ENCODE data around the gene RALGDS.

Gene RALGDS

DNA sequence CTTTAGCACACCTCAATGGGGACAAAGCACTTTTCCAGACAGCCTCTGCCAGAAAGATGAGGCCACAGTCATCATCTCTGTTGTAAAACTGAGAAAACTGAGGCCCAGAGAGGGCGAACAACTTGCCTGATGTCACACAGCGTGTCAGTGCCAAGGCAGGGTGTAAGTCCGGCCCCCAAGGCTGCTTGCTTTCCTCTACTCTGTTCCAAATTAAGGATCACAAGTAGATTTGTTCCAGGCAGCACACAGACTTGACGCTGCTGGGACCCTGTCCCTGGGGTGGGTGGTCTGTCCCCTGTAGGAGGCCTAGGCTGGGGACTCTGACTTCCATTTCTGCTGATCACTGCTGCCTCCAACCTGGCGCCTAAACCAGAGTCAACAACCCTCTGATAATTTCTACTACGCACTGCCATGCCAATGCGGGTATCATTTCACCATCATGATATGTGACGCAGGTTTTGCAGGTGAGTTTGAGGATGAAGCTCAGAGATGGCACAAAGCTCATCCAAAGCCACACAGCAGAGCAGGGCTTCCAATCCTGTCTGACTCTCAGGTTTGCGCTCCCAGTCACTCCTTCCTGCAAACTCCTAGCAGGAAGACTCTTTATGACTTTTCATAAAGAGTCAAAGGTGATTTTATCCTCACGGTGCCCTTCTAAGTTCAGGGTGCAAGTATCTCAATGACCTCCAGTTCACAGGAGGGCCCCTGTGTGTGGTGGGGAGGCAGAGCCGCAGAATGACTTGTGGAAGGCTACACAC lies 13.5 kb upstream of the RALGDS start:
- no peak for DNase-seq (ENCODE audit: low spot score)

DNA sequence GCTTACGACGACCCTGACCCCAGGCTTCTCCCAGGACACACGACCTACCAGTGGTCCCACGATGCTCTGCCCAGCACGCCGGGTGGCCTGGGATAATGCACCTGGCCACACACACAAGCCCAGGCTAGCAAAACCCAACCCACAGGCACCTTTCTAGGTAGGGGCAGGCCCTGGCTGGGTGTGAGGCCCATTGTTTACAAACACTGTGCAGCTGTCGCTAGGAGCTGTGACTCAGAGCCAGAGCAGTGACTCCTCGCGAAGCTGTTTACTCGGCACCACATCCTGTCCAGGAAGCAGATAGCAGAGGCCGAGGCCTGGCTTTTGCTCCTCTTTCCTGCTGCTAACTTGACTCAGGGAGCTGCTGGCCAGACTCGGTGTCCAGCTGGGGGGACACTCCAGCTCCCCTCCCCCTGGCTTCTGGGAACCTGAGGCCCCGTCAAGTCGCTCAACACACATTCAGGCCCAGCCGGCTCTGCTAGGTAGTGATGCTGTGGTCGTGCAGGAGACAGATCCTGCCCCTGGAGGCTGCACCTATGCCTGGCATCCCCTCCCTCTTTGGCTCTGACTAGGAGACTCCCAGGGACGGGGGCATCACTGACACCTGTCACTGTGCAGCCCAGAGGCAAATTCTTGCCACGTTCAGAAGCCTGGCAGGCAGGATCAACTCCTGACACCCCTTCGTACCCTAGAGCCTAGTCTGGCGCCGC lies 12.8 kb upstream of the RALGDS start:
- DNase-seq (ENCODE audit: low spot score) = peak; percentile 98

DNA sequence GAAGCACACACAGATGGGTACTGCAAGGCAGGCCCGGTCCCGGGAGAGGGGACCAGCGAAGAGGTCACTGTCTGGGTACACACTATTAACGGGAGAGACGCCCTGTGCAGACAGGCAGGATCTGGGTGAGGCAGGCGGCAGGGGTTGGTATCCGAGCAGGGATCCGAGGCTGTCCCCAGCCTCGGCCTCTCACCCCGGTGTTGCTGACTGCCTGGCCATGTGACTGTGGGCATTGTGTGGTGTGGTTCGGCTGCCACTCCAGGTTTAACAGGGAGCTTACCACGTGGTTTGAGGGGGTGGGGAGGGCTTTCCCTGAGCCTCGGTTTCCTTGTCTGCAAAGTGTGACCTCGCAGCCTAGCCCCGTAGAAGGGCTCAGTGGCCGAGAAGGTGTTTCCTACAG lies 11.1 kb upstream of the RALGDS start:
- DNase-seq (ENCODE audit: low spot score) = no peak

- peak; percentile 72 for DNase-seq (ENCODE audit: low spot score)
These were observed 10.5 kb upstream of the RALGDS start for GRCh38 chr9:133131506-133131905.

DNA sequence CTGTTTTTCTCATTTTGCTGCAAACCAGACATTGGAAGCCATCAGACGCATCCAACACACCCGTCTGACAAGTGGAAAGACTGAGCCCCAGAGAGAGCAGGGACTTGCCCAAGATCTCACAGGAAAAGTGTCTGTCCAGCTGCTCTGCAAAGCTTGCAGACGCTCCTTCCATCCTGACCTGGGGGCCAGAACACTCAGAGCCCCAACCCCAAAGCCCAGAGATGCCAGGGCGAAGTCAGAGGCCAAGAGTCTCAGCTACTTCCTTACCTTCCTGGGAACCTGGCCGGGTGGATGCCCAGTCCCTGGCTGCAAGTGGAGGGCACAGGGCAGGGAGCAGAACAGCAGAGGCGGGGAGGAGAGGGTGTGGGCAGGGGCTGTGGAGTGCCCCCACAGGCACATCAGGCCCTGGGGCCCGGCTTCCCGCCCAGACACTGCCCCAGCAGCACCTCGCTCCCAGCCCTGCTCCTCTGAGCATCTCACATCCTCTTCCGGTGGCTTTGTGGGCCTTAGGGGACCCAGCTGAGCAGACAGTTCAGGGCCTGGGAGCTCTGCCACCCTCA lies 9.7 kb upstream of the RALGDS start:
- DNase-seq (ENCODE audit: low spot score) = no peak

DNA sequence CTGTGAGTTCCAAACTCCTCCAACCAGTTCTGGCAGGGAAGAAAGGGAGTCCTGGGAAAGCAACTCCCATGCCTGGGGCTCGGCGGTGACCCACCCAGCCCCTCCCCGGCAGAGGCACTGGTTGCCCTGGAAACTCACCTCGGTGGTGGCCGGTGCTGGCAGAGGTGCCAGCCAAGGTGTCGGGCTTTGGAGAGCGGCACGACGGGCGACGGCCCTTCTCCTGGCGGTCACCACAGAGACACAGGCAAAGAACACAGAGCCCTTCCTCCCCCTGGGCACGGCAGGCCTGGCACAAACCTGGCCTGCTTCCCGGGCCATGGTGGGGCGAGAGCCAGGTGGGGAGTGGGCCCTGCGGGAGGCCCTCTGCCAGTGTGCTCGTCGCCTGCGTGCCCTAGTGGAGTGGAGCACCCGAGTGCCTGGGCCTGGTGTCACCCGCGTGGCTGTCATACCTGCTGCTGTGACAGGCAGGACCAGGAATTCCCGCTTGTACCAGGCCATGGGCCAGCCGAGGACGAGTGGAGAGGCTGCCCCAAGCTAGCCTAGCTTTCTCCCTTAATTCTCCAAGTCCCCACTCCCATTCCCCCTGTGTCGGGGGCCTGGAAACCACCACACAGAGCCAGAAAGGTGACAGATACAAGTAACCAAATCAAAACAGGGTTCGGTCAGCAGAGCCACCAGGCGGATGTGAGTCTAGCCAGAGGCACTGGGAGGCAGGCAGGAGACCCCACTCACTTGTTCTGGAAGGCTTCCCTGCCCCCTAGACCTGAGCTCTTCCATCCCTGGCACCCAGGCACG lies 8.2 kb upstream of the RALGDS start:
- no peak for DNase-seq (ENCODE audit: low spot score)

DNA sequence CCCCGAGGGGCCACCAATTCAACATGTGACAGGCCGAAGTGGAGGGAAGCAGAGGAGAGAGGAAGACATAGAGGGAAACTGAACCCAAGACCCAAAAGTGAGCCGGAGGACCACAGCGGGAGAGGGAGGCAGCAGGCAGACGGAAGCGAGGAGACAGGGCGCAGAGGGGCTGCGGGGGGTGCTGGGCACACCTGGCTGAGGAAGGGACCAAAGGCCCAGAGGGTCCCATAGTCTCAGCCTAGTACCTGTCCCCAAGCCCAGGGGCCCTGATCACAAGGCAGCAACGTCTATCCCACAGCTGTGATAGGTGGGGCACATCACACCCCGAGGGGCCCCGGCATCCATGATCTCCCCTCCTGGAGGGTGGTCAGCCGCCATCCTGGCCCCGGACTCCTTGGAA lies 7.1 kb upstream of the RALGDS start:
- DNase-seq (ENCODE audit: low spot score) = no peak

- DNase-seq (ENCODE audit: low spot score) = no peak
These were observed 6.4 kb upstream of the RALGDS start for GRCh38 chr9:133127340-133127981.

- no peak for DNase-seq (ENCODE audit: low spot score)
These were observed 5.8 kb upstream of the RALGDS start for GRCh38 chr9:133126697-133127339.

DNA sequence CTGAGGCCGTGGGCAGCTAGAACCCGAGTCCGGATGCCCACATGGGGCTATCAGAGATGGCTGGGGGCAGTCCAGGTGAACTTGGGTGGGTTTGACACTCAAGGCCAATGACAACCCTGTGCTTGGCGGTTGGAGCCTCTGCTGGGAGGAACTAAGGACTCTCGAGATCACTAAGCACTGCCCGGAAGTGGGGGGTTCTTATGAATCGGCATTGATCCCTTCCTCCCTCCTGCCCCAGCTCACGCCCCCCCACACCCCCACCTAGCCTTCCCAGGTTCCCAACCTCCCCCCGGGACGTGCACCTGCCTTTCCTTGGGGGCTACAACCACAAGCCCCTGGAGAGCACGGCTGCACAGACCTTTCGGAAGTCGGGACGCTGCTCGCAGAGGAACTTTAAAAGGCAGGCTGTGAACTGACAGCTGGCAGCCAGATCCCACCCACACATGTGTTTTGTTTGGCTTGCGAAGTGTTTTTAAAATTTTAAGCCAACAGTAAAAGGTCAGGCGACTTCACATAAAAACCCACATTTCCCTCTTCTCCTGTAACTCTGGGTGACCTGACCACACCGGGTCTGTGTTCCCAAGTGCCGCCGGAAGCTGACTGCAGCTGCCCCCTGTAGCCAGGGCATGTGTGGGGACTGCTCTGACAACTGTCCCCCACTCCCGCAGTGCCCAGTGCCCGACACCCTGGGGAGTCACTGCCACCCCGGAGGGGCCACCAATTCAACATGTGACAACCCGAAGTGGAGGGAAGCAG lies 5.1 kb upstream of the RALGDS start:
- peak; percentile 75 for DNase-seq (ENCODE audit: low spot score)

DNA sequence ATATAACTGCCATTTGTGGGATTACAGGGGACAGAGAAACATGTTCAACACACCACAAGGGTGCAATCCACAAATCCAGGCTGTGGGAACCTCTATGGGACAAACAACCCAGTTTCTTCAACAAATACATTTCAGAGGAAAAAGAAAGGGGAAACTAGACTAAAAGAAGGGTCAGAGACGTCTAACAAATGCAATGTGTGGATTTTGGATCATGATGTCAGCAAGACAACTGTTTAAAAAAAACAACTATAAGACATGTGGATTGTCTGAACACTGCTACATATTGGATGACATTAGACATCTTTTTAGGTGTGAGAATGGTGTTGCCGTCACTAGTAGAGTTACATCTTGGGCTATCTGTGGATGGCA lies 3.9 kb upstream of the RALGDS start:
- DNase-seq (ENCODE audit: low spot score) = no peak

GRCh38 chr9:133124123-133124906 lies 3.3 kb upstream of the RALGDS start:
- no peak for DNase-seq (ENCODE audit: low spot score)

DNA sequence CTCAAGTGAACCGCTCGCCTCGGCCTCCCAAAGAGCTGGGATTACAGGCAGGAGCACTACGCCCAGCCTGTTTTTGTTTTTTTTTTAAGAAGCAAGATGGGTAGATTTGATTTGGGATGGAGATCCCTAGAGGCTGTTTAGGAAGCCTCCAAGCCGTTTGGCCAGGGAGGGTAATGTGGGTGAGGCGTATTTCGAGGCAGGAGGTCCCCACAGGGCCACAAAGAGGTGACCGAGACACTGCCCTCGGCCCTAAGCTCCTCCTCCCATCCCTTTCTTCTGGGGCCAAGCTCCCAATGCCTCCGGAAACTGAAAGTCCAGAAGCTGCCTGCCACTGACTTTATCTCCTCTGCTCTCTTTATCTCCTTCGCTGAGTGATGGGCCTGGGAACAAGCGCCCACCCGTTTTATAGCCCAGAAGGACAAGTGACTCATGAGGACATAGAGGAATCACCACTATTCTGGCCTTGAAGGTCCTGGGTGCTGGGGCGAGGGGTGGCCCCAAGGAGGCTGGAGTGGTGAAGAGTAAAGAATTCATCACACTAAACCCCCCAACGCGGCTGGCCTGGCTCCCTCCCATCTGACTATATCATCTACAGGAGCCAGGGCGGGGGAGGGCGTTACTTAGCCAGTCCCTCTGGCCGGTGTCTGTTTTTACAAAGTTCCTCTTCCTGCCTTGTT lies 2.0 kb upstream of the RALGDS start:
- no peak for DNase-seq (ENCODE audit: low spot score)

DNA sequence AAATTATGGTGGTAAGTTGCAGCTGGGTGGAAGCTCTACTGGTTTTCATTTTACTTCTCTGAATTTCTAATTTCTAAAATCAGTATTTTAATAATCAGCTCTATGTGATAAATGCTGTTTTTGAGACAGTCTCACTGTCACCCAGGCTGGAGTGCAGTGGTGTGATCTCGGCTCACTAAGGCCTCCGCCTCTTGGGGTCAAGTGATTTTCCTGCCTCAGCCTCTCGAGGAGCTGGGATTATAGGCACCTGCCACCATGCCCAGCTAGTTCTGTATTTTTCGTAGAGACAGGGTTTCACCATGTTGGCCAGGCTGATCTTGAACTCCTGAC lies 1.5 kb upstream of the RALGDS start:
- no peak for DNase-seq (ENCODE audit: low spot score)

- no peak for DNase-seq (ENCODE audit: low spot score)
These were observed 993 bp upstream of the RALGDS start for GRCh38 chr9:133121915-133122550.

DNA sequence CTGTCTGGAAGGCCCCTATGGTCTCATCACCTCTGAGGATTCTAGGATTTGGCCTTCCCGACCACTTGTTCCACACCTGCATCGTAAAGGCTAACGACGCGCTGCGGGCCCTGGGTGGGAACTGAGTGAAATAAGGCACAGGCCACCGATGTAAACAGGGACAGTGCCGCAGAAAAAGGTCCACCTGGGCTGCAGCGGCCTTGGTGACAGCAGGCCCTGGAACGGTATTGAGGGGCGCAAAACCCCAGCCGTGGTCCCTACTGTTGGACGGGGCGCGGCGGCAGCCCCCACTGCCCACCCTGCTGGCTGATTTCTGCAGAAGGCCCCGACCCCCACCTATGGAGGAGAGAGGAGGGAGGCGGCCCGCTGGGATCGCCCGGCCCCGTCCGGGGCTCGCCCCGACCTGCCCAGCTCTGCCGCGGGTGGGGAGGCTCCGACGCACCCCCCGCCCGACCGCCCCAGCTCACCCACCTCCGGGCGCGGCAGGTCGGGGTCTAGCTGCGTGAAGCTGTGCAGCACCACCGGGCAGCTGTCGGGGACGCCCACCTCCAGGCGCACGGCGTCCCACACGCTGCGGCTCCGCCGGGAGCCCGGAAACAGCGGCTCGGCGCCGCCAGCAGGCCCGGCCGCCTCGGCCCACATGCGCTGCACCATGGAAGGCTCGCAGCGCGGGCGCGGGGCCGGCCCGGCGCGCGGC lies 391 bp downstream of the RALGDS start:
- DNase-seq (ENCODE audit: low spot score) = no peak

DNA sequence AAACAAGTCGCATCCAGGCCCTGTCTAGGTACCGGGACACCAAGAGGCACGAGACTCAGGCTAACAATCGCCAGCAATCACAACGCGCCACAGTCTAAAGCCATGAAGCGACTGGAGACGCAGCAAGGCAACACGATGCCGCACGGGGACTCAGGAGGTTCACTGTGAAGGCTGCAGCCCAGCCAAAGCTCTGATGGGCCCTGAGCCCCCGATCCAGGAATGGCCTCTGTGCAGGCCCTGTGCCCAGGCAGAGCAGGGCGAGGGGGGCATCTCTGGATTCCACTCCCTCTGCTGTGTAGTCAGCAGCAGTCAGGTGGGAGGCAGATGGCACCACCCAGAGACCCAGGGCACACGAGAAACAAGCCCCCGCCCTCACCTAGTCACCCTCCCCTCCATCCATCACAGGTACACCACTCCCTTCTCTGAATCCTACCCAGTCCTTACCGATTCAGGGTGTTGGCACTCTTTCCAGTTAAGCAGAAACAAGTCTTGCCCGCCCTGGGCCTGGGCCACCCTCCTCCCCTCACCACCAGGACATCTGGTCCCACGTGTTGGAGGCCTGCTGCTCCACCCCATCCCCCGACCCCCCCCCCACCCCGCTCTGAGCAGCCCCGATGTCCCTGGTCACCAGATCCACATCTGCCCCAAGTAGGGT lies 1.1 kb downstream of the RALGDS start:
- no peak for DNase-seq (ENCODE audit: low spot score)
